Trophoblast cell (in vitro differentiated cells and primary cell): Measurements from ENCODE around the gene TNF.
A peak's percentile ranks its signal among the peaks of the same experiment; 100 is the strongest.

ENCODE experiments used
- DNase-seq, 2 donors: peaks; one replicate each; pipeline ENCODE4 v3.0.0-alpha.2; 2016
- H2AFZ ChIP-seq: 2 replicates; pipeline ENCODE4 v1.6.1; 2013; ENCODE audit warnings: low read length, moderate library complexity, mild to moderate bottlenecking; ENCODE audit not compliant: insufficient read depth, poor library complexity
- H2AK5ac ChIP-seq: 2 replicates; pipeline ENCODE4 v1.6.1; 2013; ENCODE audit warnings: mild to moderate bottlenecking, low read length
- H2BK120ac ChIP-seq: 2 replicates; pipeline ENCODE4 v1.6.1; 2013; ENCODE audit warnings: low read length, mild to moderate bottlenecking, moderate library complexity; ENCODE audit not compliant: insufficient read depth, poor library complexity
- H2BK12ac ChIP-seq: 2 replicates; pipeline ENCODE4 v1.6.1; 2013; ENCODE audit warnings: mild to moderate bottlenecking, low read length, moderate library complexity
- H2BK5ac ChIP-seq: 2 replicates; pipeline ENCODE4 v1.6.1; 2013; ENCODE audit warnings: low read length, low read depth, moderate library complexity, mild to moderate bottlenecking; ENCODE audit not compliant: poor library complexity
- H3K14ac ChIP-seq: 2 replicates; pipeline ENCODE4 v1.6.1; 2013; ENCODE audit warnings: mild to moderate bottlenecking, low read length
- H3K18ac ChIP-seq: 2 replicates; pipeline ENCODE4 v1.6.1; 2013; ENCODE audit warnings: mild to moderate bottlenecking, low read length
- H3K23ac ChIP-seq: 2 replicates; pipeline ENCODE4 v1.6.1; 2013; ENCODE audit warnings: low read length
- H3K27ac ChIP-seq: 2 replicates; pipeline ENCODE4 v1.5.1; 2013; ENCODE audit warnings: low read depth, mild to moderate bottlenecking, inconsistent platforms, low read length, moderate library complexity
- H3K27me3 ChIP-seq: 2 replicates; pipeline ENCODE4 v1.6.1; 2013; ENCODE audit warnings: inconsistent platforms, mild to moderate bottlenecking, low read length, moderate library complexity; ENCODE audit not compliant: insufficient read depth
- H3K36me3 ChIP-seq, 2 experiments: 1 replicate in 1 of 2; 2 replicates in 1 of 2; pipeline ENCODE4 v1.6.1; 2013; ENCODE audit warnings: low read length in 2 of 2, mild to moderate bottlenecking in 2 of 2, moderate library complexity in 1 of 2; ENCODE audit not compliant: insufficient read depth in 2 of 2, control insufficient read depth in 1 of 2
- H3K4ac ChIP-seq: 2 replicates; pipeline ENCODE4 v1.6.1; 2013; ENCODE audit warnings: low read depth, mild to moderate bottlenecking, low read length, moderate library complexity
- H3K4me1 ChIP-seq, 2 experiments: 1 replicate in 1 of 2; 2 replicates in 1 of 2; pipeline ENCODE4 v1.6.1; 2013; ENCODE audit warnings: low read length in 2 of 2, mild to moderate bottlenecking in 2 of 2, moderate library complexity in 1 of 2; ENCODE audit not compliant: insufficient read depth in 2 of 2, control insufficient read depth in 1 of 2
- H3K4me2 ChIP-seq: 2 replicates; pipeline ENCODE4 v1.6.1; 2013; ENCODE audit warnings: inconsistent platforms, mild to moderate bottlenecking, low read length, moderate library complexity
- H3K4me3 ChIP-seq: 2 replicates; pipeline ENCODE4 v1.5.1; 2013; ENCODE audit warnings: mild to moderate bottlenecking, low read depth, low read length, inconsistent platforms
- H3K79me1 ChIP-seq: one replicate; pipeline ENCODE4 v1.6.1; 2013; ENCODE audit warnings: low read length
- H3K79me2 ChIP-seq: 2 replicates; pipeline ENCODE4 v1.6.1; 2013; ENCODE audit warnings: low read length, mild to moderate bottlenecking; ENCODE audit not compliant: control insufficient read depth, insufficient read depth, poor library complexity
- H3K9ac ChIP-seq: 2 replicates; pipeline ENCODE4 v1.6.1; 2013; ENCODE audit warnings: mild to moderate bottlenecking, low read length
- H3K9me3 ChIP-seq: 2 replicates; pipeline ENCODE4 v1.6.1; 2013; ENCODE audit warnings: low read depth, mild to moderate bottlenecking, control low read depth, inconsistent platforms, low read length; ENCODE audit not compliant: insufficient read depth
- H4K12ac ChIP-seq: 2 replicates; pipeline ENCODE4 v1.6.1; 2013; ENCODE audit warnings: low read depth, mild to moderate bottlenecking, low read length, moderate library complexity
- H4K8ac ChIP-seq: 2 replicates; pipeline ENCODE4 v1.6.1; 2013; ENCODE audit warnings: low read depth, mild to moderate bottlenecking, low read length, moderate library complexity
- H4K91ac ChIP-seq: one replicate; pipeline ENCODE4 v1.6.1; 2013; ENCODE audit warnings: low read depth, mild to moderate bottlenecking, low read length, moderate library complexity
- WGBS: extraction: QIAGEN DNeasy Blood & Tissue Kit; methylation state at CpG from one replicate; pipeline ENCODE4 v1.1.7; 2013; ENCODE audit warnings: missing lambda C conversion rate; ENCODE audit not compliant: insufficient read length, insufficient coverage; ENCODE audit errors: extremely low coverage; 5-methylcytosine and 5-hydroxymethylcytosine counted together

Gene TNF

DNA sequence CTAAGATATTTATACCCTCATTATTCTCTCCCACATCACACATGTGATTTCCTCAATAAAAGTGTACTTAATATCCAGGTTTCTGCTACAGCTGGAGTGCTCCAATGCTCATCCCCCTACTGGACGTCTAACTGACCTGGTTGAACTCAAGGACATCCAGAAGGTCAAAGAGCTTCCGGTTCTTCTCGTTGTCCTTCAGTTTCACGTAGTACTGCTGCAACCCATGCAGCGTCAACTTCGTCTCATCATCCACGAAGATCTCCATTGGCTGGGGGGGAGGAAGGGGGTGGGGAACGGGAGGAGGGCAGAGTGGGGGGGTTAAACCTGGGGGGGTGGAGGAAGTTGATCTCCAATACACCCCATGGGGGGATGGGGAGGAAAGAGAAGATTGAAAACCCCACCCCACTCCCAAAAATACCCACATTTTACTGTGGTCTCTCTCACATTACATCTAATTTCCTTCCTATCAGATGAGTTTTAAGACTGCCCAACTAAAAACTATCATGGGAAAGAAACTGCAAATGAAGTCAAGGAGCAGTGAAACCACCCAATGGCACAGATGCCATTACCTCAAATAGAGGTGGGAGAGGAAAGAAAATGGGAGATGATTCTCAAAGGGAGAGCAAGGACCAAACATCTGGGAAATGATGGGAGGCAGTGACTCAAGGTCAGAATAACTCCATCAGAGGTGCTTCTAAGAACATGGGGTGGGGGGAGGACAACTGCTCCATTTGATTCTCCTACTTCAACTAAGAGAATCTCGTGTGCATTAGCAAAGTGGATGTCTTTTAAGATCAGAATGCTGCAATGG, 42.5 kb upstream of the TNF start:
- Histone ChIP-seq H4K91ac (no peak overlapping the region), H3K79me1 (no peaks in the 10 kb centered on the region), H3K79me2 (no peaks in the 10 kb centered on the region), H3K4me1 (no peaks in the 10 kb centered on the region), H2BK12ac (no peak overlapping the region), H4K8ac (no peak overlapping the region), H2BK120ac (no peak overlapping the region), H3K36me3 (peaks cover 54 to 78% of the 10 kb centered on the region in 2 experiments), H3K9me3 (no peaks in the 10 kb centered on the region), H3K27ac (no peak overlapping the region), H3K18ac (no peak overlapping the region), H3K9ac (no peak overlapping the region), H2AFZ (no peak overlapping the region), H3K4ac (no peak overlapping the region), H3K4me2 (no peak overlapping the region), H2BK5ac (no peak overlapping the region), H3K4me3 (no peak overlapping the region), H3K23ac (no peak overlapping the region), H2AK5ac (no peak overlapping the region), H3K27me3 (no peaks in the 10 kb centered on the region), H3K14ac (no peak overlapping the region), H4K12ac (no peak overlapping the region)
- DNase-seq, result no peak
- WGBS, result no CpG with 5 or more reads among the region's 9 CpGs

DNA sequence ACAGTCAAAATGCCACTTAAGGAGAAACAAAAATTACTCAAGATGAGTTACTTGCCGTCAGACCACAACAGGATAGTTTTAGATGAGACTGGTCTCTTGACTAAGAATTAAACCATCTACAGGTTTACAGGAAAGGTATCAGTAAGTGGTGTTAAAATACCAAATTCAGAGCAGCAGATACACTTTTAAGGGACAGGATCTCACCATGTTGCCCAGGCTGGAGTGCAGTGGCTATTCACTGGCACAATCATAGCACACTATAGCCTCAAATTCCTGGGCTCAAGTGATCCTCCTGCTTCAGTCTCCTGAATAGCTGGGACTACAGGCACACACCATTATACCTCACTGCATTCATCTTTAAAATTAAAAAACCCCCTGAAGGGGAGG, 41.9 kb upstream of the TNF start:
- no peak overlapping the region for H4K91ac ChIP-seq
- H3K23ac ChIP-seq, result no peak overlapping the region
- H3K9me3 ChIP-seq, result no peaks in the 10 kb centered on the region
- no peak for DNase-seq
- no peak overlapping the region for H3K9ac ChIP-seq
- no peak overlapping the region for H3K4me3 ChIP-seq
- no peaks in the 10 kb centered on the region for H3K79me2 ChIP-seq
- H3K4me2 ChIP-seq, result no peak overlapping the region
- no peak overlapping the region for H3K4ac ChIP-seq
- H3K4me1 ChIP-seq, result no peaks in the 10 kb centered on the region
- no peaks in the 10 kb centered on the region for H3K79me1 ChIP-seq
- H3K14ac ChIP-seq, result no peak overlapping the region
- H2BK120ac ChIP-seq, result no peak overlapping the region
- H3K18ac ChIP-seq, result no peak overlapping the region
- no peak overlapping the region for H2BK5ac ChIP-seq
- H4K12ac ChIP-seq, result no peak overlapping the region
- no peak overlapping the region for H4K8ac ChIP-seq
- H3K27me3 ChIP-seq, result no peaks in the 10 kb centered on the region
- no peak overlapping the region for H2AFZ ChIP-seq
- no peak overlapping the region for H3K27ac ChIP-seq
- H3K36me3 ChIP-seq, result peaks cover 54 to 83% of the 10 kb centered on the region in 2 experiments
- no peak overlapping the region for H2AK5ac ChIP-seq
- no CpG with 5 or more reads among the region's 1 CpG for WGBS
- no peak overlapping the region for H2BK12ac ChIP-seq

DNA sequence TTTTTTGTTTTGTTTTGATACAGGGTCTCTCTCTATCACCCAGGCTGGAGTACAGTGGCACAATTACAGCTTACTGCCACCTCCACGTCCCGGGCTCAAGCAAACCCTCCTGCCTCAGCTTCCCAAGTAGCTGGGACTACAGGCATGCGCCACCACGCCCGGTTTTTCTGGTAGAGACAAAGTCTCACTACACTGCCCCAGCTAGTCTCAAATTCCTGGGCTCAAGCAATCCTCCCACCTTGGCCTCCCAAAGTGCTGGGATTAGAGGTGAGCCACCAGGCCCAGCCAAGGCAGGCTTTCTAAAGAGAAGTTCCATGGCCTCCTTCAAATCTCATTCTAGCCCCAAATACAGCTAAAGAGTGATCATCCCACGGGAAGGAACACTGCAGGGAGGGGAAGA, 41.4 kb upstream of the TNF start:
- H3K4me3 ChIP-seq, result no peak overlapping the region
- H3K9me3 ChIP-seq, result no peaks in the 10 kb centered on the region
- no peak overlapping the region for H2BK5ac ChIP-seq
- no peak overlapping the region for H3K23ac ChIP-seq
- H2AK5ac ChIP-seq, result no peak overlapping the region
- H2BK12ac ChIP-seq, result no peak overlapping the region
- no peaks in the 10 kb centered on the region for H3K79me1 ChIP-seq
- no peak overlapping the region for H3K9ac ChIP-seq
- no peak overlapping the region for H3K27ac ChIP-seq
- no peak overlapping the region for H4K8ac ChIP-seq
- no peak overlapping the region for H3K18ac ChIP-seq
- no peak overlapping the region for H3K4ac ChIP-seq
- no peaks in the 10 kb centered on the region for H3K27me3 ChIP-seq
- H4K12ac ChIP-seq, result no peak overlapping the region
- H2AFZ ChIP-seq, result no peak overlapping the region
- H3K4me2 ChIP-seq, result no peak overlapping the region
- H3K14ac ChIP-seq, result no peak overlapping the region
- no CpG with 5 or more reads among the region's 6 CpGs for WGBS
- no peaks in the 10 kb centered on the region for H3K79me2 ChIP-seq
- H3K36me3 ChIP-seq, result peaks cover 59 to 89% of the 10 kb centered on the region in 2 experiments
- H3K4me1 ChIP-seq, result no peaks in the 10 kb centered on the region
- H2BK120ac ChIP-seq, result no peak overlapping the region
- no peak for DNase-seq
- no peak overlapping the region for H4K91ac ChIP-seq

DNA sequence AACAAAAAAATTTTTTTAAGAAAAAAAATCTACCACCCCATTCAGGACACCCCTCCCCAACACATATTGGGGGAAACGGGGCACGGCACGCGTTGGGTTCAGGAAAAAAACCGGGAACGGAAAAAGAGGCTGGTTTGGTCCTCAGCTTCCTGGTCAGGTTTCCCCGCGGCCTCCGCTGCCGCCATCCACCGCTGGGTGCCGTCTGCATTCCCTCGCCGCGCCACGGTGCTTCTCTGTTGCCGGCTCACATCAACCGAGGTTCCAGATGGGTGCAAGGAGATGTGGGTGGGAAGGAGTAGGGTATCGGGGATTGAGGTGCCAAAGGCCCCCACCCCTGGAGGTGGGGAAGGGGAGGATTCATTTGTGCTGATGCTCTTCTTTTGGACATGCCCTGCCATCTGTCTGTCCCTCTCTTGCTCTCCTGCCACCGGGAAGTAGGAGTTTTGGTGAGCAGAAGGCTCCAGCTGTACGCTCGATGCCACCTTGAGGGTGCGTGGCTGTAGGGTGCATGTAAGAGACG, 40.8 kb upstream of the TNF start:
- Histone ChIP-seq H3K9ac (no peak overlapping the region), H4K91ac (no peak overlapping the region), H3K23ac (no peak overlapping the region), H3K36me3 (peaks cover 58 to 91% of the 10 kb centered on the region in 2 experiments), H3K18ac (peak overlapping the region; percentile 34), H3K9me3 (no peaks in the 10 kb centered on the region), H3K79me1 (no peaks in the 10 kb centered on the region), H3K4me1 (no peaks in the 10 kb centered on the region), H2AFZ (no peak overlapping the region), H2BK12ac (no peak overlapping the region), H3K4me2 (no peak overlapping the region), H3K27ac (no peak overlapping the region), H3K79me2 (peaks cover 3% of the 10 kb centered on the region), H3K4ac (no peak overlapping the region), H3K4me3 (no peak overlapping the region), H4K8ac (no peak overlapping the region), H2BK120ac (no peak overlapping the region), H2AK5ac (no peak overlapping the region), H2BK5ac (no peak overlapping the region), H4K12ac (no peak overlapping the region), H3K27me3 (no peaks in the 10 kb centered on the region), H3K14ac (no peak overlapping the region)
- DNase-seq, result no peak
- no CpG with 5 or more reads among the region's 24 CpGs for WGBS
